Measurements from ENCODE around the gene F2RL3. TPM values are rescaled to one million over a fixed set of nuclear protein-coding genes. Genes with fewer than 3 reads are reported as not detected.

F2RL3 gene
- total and polyA plus RNA-seq, 9 of the 15 experiments (the other 6 are each of a cell fraction or from before 2014, with no cell fraction given), result 1.4 to 27.6 (median 11.9) TPM

DNA sequence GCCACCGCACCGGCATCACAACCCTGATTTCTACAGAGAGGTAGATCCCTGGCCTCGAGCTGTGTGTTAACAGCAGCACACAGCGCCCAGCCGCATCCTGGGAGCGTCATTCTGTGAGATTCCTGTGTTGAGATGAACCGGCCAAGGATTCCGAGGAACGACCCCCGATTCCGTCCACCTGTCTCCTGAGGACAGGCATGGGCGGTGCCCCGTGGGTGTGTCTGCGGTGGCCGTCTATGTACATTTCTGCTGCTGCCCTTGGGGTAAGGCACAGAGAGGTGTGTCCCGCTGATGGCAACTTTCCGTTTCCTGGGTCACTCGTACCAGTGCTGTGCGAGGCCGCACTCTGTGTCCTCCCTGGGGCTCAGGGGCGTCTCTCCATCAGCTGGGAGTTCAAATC is 16.1 kb upstream of the F2RL3 start (continued):
- TF ChIP-seq EWSR1 (IDR thresholded peaks at IDR 0.05; ENCODE audit: borderline replicate concordance, low read depth, partially characterized antibody) (no peak), POLR2A (conservative IDR thresholded peaks at IDR 0.05) (no peak), NCOA1 (IDR thresholded peaks at IDR 0.05; ENCODE audit: low read depth) (no peak), ZFP91 (CRISPR knock-in tag; IDR thresholded peaks at IDR 0.05) (no peak)

DNA sequence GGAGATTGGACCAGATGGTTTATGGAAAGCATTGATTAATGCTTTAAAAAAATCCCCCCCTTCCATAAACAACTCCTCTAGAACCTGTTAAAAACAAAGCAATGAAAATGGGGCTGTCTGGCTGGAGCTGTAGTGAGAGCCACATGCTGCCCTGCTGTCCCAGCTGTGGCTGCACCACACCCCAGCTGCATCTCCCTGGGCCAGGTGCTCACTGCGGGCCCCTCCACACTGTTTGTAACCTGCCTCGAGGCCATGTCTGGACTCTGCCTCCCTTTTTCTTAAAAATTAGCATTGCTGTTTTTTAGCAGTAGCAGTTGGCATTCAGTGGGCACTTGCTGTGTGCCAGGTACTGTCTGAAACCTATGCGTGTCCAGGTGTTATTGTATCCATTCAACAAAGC is 15.2 kb upstream of the F2RL3 start:
- DNase-seq (ENCODE audit: extremely low read depth in 1 of 4, low spot score in 3 of 4), result no peak
- Histone ChIP-seq H3K9ac (ENCODE audit: insufficient read depth in 1 of 2, low read depth in 2 of 2, low read length in 2 of 2) (no peak overlapping the region), H2AFZ (ENCODE audit: low read depth, low read length) (no peak overlapping the region), H4K20me1 (replicated peaks; ENCODE audit: control insufficient read depth, insufficient read depth, low read length) (no peaks in the 10 kb centered on the region), H3K4me2 (ENCODE audit: insufficient read depth, low read length) (no peak overlapping the region), H3K27ac (ENCODE audit: extremely low read depth, low read depth, low read length) (no peak overlapping the region), H3K9me3 (replicated peaks; ENCODE audit: control insufficient read depth, insufficient read depth, low read depth, low read length) (peaks cover 6% of the 10 kb centered on the region), H3K36me3 (ENCODE audit: control insufficient read depth, insufficient read depth, low read length) (peaks cover 72% of the 10 kb centered on the region; the same call in 1 of the 3 replicates), H3K4me3 (no peak overlapping the region), H3K79me2 (ENCODE audit: control insufficient read depth, insufficient read depth, low read length) (peaks cover 15% of the 10 kb centered on the region; the same call in 2 of the 3 replicates), H3K27me3 (ENCODE audit: control insufficient read depth in 2 of 2, insufficient read depth in 2 of 2, low read length in 2 of 2) (no peaks in the 10 kb centered on the region), H3K4me1 (replicated peaks in 1 of 2; ENCODE audit: control insufficient read depth in 2 of 2, insufficient read depth in 2 of 2, low read length in 2 of 2) (peaks cover 0 to 21% of the 10 kb centered on the region in 2 experiments; a peak in 2 of 5 replicates), H3K9me1 (ENCODE audit: control insufficient read depth, insufficient read depth, low read length) (no peaks in the 10 kb centered on the region)
- whole genome bisulfite sequencing (ENCODE audit: insufficient coverage, low coverage, missing lambda C conversion rate), result 96% methylated on average over 3 of the region's 3 CpGs
- no TSS peak for BruUV-seq (replicated peaks)
- POLR2A ChIA-PET, result no interaction called here
- CTCF ChIA-PET (ENCODE audit: low intra/inter-chr PET ratio), result interaction anchor here (0.6 kb wide), 1 partner anchor 153 kb away, joined by 3 read pairs; no protein-coding TSS in a partner anchor
- intact Hi-C loops (cut with micrococcal nuclease), result no loop called here
- FAIRE-seq, result no peak
- in situ Hi-C loops (cut with MboI), result no loop called here
- ATAC-seq, result no peak
- TF ChIP-seq, protein P1, sequence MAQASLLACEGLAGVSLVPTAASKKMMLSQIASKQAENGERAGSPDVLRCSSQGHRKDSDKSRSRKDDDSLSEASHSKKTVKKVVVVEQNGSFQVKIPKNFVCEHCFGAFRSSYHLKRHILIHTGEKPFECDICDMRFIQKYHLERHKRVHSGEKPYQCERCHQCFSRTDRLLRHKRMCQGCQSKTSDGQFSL (CRISPR knock-in tag; IDR thresholded peaks at IDR 0.05), result no peak
- TF ChIP-seq, protein P1 (tag; IDR thresholded peaks at IDR 0.05), result no peak
- TF ChIP-seq ZKSCAN1 (IDR thresholded peaks at IDR 0.05; ENCODE audit: low read depth, low read length) (no peak), NR4A1 (CRISPR knock-in tag; IDR thresholded peaks at IDR 0.05) (no peak), NR4A1 (tag; IDR thresholded peaks at IDR 0.05) (no peak), ZNF830 (CRISPR knock-in tag; IDR thresholded peaks at IDR 0.05) (no peak), SLC30A9 (CRISPR knock-in tag; IDR thresholded peaks at IDR 0.05) (no peak), ZNF583 (CRISPR knock-in tag; IDR thresholded peaks at IDR 0.05) (no peak), ZNF696 (CRISPR knock-in tag; conservative IDR thresholded peaks at IDR 0.05) (no peak), ZKSCAN3 (CRISPR knock-in tag; IDR thresholded peaks at IDR 0.05) (no peak), ZNF239 (CRISPR knock-in tag; IDR thresholded peaks at IDR 0.05) (no peak), FOXM1 (IDR thresholded peaks at IDR 0.05; ENCODE audit: low read depth) (no peak), FOXM1 (CRISPR knock-in tag; IDR thresholded peaks at IDR 0.05; ENCODE audit: low read depth) (no peak), PCBP1 (IDR thresholded peaks at IDR 0.05; ENCODE audit: low read depth, low read length, poor library complexity, severe bottlenecking) (no peak), TAL1 (IDR thresholded peaks at IDR 0.05) (no peak), POLR3G (IDR thresholded peaks at IDR 0.05; ENCODE audit: extremely low read depth, insufficient read length, insufficient replicate concordance) (no peak), FOXP1 (CRISPR knock-in tag; IDR thresholded peaks at IDR 0.05) (no peak)
- TF ChIP-seq, protein P2, sequence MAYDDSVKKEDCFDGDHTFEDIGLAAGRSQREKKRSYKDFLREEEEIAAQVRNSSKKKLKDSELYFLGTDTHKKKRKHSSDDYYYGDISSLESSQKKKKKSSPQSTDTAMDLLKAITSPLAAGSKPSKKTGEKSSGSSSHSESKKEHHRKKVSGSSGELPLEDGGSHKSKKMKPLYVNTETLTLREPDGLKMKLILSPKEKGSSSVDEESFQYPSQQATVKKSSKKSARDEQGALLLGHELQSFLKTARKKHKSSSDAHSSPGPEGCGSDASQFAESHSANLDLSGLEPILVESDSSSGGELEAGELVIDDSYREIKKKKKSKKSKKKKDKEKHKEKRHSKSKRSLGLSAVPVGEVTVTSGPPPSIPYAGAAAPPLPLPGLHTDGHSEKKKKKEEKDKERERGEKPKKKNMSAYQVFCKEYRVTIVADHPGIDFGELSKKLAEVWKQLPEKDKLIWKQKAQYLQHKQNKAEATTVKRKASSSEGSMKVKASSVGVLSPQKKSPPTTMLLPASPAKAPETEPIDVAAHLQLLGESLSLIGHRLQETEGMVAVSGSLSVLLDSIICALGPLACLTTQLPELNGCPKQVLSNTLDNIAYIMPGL (CRISPR knock-in tag; IDR thresholded peaks at IDR 0.05), result no peak
